Neuron (in vitro differentiated cells): ENCODE data around the gene GRID2.
"Not testable (repeated sequence)": the region's sequence is repeated elsewhere in the genome, so short reads cannot be mapped to it uniquely, and the experiment has no call there.

ENCODE experiments used
- H2AFZ ChIP-seq: one replicate; pipeline ENCODE4 v1.6.1; 2013; ENCODE audit warnings: low read depth, mild to moderate bottlenecking, inconsistent platforms, low read length, moderate library complexity
- H3K27me3 ChIP-seq: one replicate; pipeline ENCODE4 v1.6.1; 2013; ENCODE audit warnings: low read length; ENCODE audit not compliant: insufficient read depth
- H3K36me3 ChIP-seq: one replicate; pipeline ENCODE4 v1.6.1; 2013; ENCODE audit warnings: low read length; ENCODE audit not compliant: insufficient read depth
- H3K4me1 ChIP-seq: one replicate; pipeline ENCODE4 v1.6.1; 2013; ENCODE audit warnings: low read length; ENCODE audit not compliant: insufficient read depth
- H3K4me3 ChIP-seq: 2 replicates; pipeline ENCODE4 v1.5.1; 2013; ENCODE audit warnings: mild to moderate bottlenecking, low read length, moderate library complexity
- H3K9me3 ChIP-seq: one replicate; pipeline ENCODE4 v1.6.1; 2013; ENCODE audit warnings: low read length

The GRID2 gene

DNA sequence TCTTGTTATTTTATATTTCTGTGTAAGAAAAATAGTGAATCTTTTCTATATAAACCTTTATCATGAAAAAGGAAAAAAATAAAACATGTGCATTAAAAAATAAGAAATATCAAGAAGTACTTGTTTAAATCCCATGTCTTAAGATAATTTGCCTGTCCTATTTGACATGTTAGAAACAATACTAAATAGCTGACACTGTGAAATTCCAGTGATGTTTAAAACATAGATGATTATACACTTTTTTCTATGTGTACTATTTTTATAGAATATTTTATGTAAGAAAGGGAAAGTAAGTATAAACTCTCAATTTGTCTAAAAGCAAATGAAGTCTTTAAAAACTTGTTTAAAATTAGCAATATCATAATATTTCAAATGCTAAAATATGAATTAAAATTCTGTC is 981.6 kb downstream of the GRID2 start:
- no peak overlapping the region for H2AFZ ChIP-seq
- no peaks in the 10 kb centered on the region for H3K27me3 ChIP-seq
- H3K4me1 ChIP-seq, result no peaks in the 10 kb centered on the region
- H3K36me3 ChIP-seq, result no peaks in the 10 kb centered on the region
- no peak overlapping the region for H3K4me3 ChIP-seq
- H3K9me3 ChIP-seq, result no peaks in the 10 kb centered on the region

GRCh38 chr4:93289241-93289640 is 985.5 kb downstream of the GRID2 start:
- no peak overlapping the region for H2AFZ ChIP-seq
- no peaks in the 10 kb centered on the region for H3K9me3 ChIP-seq
- H3K27me3 ChIP-seq, result no peaks in the 10 kb centered on the region
- H3K4me1 ChIP-seq, result no peaks in the 10 kb centered on the region
- H3K36me3 ChIP-seq, result no peaks in the 10 kb centered on the region
- H3K4me3 ChIP-seq, result no peak overlapping the region

DNA sequence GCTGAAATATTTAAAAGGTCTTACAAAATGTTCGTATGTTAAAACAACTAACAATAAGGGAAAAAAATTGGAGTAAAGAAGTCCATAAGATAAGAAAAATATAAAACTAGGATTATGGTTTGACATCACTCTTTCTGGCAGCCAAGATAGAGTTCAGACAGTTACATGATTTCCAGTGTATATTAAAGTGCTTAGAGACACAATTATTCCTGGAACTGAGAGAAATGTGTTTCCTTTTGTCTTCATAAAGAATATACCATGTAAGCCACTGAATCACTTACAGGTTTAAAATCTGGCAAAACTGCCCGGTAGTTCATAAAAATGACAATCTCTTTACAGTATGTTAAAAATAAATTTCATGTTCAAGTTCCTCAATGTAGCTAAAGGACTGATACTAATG is 986.1 kb downstream of the GRID2 start:
- Histone ChIP-seq H3K4me3 (no peak overlapping the region), H3K9me3 (no peaks in the 10 kb centered on the region), H3K36me3 (no peaks in the 10 kb centered on the region), H3K4me1 (no peaks in the 10 kb centered on the region), H2AFZ (no peak overlapping the region), H3K27me3 (no peaks in the 10 kb centered on the region)

DNA sequence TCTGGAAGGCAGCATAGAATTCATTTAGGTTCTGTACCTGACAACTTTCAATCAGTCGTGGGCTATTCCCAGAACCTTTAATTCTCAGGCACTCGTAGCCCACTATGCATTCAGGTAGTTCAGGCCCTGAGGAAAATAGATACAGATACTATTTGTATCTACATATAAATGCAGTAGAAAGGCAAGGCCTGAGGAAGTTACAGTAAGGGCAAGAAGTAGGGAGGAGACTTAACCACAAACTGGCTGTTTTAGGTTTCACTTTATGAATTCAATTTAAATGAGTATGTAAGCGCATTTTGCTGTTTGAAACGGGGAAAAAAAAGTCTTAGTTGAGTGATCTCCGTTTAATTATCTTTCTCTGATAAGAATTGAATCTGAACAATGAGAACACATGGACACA is 995.4 kb downstream of the GRID2 start:
- H3K9me3 ChIP-seq, result no peaks in the 10 kb centered on the region
- H3K4me1 ChIP-seq, result no peaks in the 10 kb centered on the region
- H3K27me3 ChIP-seq, result no peaks in the 10 kb centered on the region
- H3K36me3 ChIP-seq, result no peaks in the 10 kb centered on the region
- no peak overlapping the region for H3K4me3 ChIP-seq
- no peak overlapping the region for H2AFZ ChIP-seq

DNA sequence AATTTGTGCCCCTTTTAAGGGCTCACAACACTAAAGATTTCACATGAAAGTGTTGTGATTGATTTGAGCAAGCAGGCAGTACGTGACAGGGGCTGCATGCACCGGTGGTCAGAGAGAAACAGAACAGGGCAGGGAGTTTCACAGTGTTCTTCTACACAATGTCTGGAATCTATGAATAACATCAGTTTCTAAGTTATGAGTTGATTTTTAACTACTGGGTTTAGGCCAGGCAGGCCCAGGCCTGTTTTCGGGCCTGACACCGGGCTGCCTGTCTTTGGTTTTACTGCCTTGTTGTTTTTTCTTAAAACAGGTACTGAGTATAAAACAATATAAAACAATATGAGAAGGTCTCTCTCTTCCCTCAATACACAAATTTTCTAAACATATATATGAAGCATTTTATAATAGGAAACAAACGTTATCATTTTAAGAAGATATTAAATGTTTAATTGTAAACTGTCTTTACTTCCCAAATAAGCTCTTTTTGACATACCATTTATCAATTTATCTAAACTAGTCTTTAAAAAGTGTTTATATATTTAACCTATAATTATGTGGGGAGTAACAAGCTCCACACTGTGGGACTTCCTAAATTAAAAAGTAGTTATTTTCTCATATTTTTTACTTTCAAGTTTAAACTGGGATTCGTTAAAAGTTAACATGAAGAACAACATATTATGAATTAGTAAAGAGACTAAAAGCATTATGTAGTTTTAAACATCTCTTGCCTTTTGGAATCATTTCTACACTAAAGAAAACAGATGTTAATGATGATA is 997.2 kb downstream of the GRID2 start:
- H3K36me3 ChIP-seq, H2AFZ ChIP-seq, H3K4me3 ChIP-seq, H3K4me1 ChIP-seq, H3K27me3 ChIP-seq, H3K9me3 ChIP-seq: not testable (repeated sequence)

GRCh38 chr4:93302310-93302709 is 998.5 kb downstream of the GRID2 start:
- Histone ChIP-seq H3K9me3 (no peaks in the 10 kb centered on the region), H3K4me3 (no peak overlapping the region), H3K27me3 (no peaks in the 10 kb centered on the region), H3K36me3 (no peaks in the 10 kb centered on the region), H2AFZ (no peak overlapping the region), H3K4me1 (no peaks in the 10 kb centered on the region)

GRCh38 chr4:93303440-93303839 is 999.7 kb downstream of the GRID2 start:
- Histone ChIP-seq H2AFZ (no peak overlapping the region), H3K9me3 (no peaks in the 10 kb centered on the region), H3K27me3 (no peaks in the 10 kb centered on the region), H3K4me3 (no peak overlapping the region), H3K36me3 (no peaks in the 10 kb centered on the region), H3K4me1 (no peaks in the 10 kb centered on the region)

GRCh38 chr4:93312299-93312698 is 1008.5 kb downstream of the GRID2 start:
- Histone ChIP-seq H3K4me3 (no peak overlapping the region), H3K9me3 (no peaks in the 10 kb centered on the region), H2AFZ (no peak overlapping the region), H3K27me3 (no peaks in the 10 kb centered on the region), H3K4me1 (no peaks in the 10 kb centered on the region), H3K36me3 (no peaks in the 10 kb centered on the region)

DNA sequence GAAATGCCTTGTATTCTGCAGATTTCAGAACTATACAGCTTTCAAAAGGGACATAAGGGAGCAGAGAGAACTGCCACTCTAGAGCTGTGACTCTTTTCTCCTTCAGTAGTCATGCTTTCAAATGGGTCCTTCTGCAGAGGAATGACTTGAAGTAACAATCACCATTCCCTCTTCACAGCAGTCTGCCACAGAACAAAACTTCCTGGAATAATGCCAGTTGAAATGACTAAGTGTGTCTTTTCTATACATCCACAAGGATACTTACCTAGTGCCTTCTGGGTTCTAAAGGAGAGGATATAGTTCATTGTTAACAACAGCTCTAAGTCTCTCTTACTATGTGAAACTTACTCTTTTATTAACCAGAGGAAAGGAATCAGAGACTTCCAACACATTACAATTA is 1009.4 kb downstream of the GRID2 start:
- no peaks in the 10 kb centered on the region for H3K9me3 ChIP-seq
- no peak overlapping the region for H3K4me3 ChIP-seq
- H3K36me3 ChIP-seq, result no peaks in the 10 kb centered on the region
- H3K4me1 ChIP-seq, result no peaks in the 10 kb centered on the region
- no peak overlapping the region for H2AFZ ChIP-seq
- no peaks in the 10 kb centered on the region for H3K27me3 ChIP-seq

DNA sequence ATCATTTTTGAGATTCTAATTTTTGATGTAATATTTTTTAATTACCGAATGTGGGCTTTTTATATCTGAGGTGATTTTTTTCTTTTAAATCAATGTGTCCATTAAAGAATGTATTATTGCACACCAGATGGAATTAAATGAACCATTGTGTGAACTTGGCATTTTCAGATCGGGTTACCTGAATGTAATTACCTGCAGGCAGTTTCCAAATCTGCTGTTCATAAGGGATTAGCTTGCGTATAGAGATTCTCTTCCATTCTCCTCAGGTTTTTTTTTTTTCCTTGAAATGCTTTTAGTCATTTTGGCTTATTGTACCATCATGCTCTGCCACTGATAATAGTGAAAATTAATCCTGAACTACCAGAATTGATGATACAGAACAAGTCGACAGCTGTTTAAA is 1013.3 kb downstream of the GRID2 start:
- Histone ChIP-seq H3K27me3 (no peaks in the 10 kb centered on the region), H3K4me1 (no peaks in the 10 kb centered on the region), H3K36me3 (no peaks in the 10 kb centered on the region), H3K4me3 (no peak overlapping the region), H2AFZ (no peak overlapping the region), H3K9me3 (no peaks in the 10 kb centered on the region)

DNA sequence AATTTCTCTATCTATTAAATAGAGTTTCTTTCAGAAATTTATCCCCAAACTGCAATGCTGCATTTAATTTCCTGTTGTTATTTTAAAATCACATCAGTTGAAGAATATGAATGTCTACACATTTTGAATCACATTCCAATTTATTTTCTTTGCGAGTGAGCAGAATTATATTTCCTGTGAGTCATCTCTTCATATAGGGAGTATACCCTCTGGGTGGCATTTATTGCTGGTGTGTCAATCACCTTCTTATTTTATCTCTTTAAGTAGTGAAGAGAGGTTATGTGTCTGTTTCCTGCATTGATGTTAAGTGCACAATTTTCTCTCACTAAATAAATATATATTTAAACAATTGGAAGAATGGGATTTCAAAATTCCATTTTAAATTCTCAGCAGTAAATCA is 1013.8 kb downstream of the GRID2 start:
- no peaks in the 10 kb centered on the region for H3K4me1 ChIP-seq
- H3K9me3 ChIP-seq, result no peaks in the 10 kb centered on the region
- H3K27me3 ChIP-seq, result no peaks in the 10 kb centered on the region
- no peak overlapping the region for H3K4me3 ChIP-seq
- H3K36me3 ChIP-seq, result no peaks in the 10 kb centered on the region
- H2AFZ ChIP-seq, result no peak overlapping the region

GRCh38 chr4:93319041-93319440 is 1015.3 kb downstream of the GRID2 start:
- H3K9me3 ChIP-seq, result no peaks in the 10 kb centered on the region
- no peaks in the 10 kb centered on the region for H3K27me3 ChIP-seq
- H3K4me1 ChIP-seq, result no peaks in the 10 kb centered on the region
- H3K4me3 ChIP-seq, result no peak overlapping the region
- H2AFZ ChIP-seq, result no peak overlapping the region
- H3K36me3 ChIP-seq, result no peaks in the 10 kb centered on the region

GRCh38 chr4:93320356-93320755 is 1016.6 kb downstream of the GRID2 start:
- H3K36me3 ChIP-seq, result no peaks in the 10 kb centered on the region
- H3K4me1 ChIP-seq, result no peaks in the 10 kb centered on the region
- no peaks in the 10 kb centered on the region for H3K9me3 ChIP-seq
- no peaks in the 10 kb centered on the region for H3K27me3 ChIP-seq
- H3K4me3 ChIP-seq, result no peak overlapping the region
- H2AFZ ChIP-seq, result no peak overlapping the region

DNA sequence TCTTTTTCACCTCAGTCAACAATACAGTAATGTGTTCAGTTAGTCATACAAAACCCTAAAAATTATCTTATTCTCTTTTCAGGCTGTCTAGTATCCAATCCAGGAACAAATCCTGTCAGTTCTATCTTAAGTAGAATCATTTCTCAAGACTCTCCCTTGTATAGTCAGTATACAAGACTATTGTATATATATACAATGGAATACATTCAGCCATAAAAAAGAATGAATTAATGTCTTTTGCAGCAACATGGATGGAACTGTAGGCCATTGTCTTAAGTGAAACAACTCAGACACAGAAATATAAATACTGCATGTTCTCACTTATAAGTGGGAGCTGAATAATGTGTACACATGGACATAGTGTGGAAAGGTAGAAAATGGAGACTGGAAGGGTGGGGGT is 1023.6 kb downstream of the GRID2 start:
- H3K36me3 ChIP-seq, result no peaks in the 10 kb centered on the region

More for the DNA sequence above, 1023.6 kb downstream of the GRID2 start:
- H2AFZ ChIP-seq, result no peak overlapping the region
- no peak overlapping the region for H3K4me3 ChIP-seq
- H3K9me3 ChIP-seq, result no peaks in the 10 kb centered on the region
- H3K27me3 ChIP-seq, result no peaks in the 10 kb centered on the region
- no peaks in the 10 kb centered on the region for H3K4me1 ChIP-seq
